GM21529 (cell line): ENCODE results near the gene CBX3.
"Not testable (repeated sequence)": the region's sequence is repeated elsewhere in the genome, so short reads cannot be mapped to it uniquely, and the experiment has no call there.

Experiments used
- ATAC-seq: cut with Tn5 transposase; IDR thresholded peaks from one replicate; pipeline ENCODE4 v1.9.1; 2021; ENCODE audit not compliant: unreplicated experiment

Gene CBX3

GRCh38 chr7:26201247-26202018 lies at the start of gene CBX3:
TSS of gene CBX3 (plus strand) at chr7:26201745. CDS start at chr7:26202999, 1,254 bp downstream.
- peak; percentile 38 for ATAC-seq

DNA sequence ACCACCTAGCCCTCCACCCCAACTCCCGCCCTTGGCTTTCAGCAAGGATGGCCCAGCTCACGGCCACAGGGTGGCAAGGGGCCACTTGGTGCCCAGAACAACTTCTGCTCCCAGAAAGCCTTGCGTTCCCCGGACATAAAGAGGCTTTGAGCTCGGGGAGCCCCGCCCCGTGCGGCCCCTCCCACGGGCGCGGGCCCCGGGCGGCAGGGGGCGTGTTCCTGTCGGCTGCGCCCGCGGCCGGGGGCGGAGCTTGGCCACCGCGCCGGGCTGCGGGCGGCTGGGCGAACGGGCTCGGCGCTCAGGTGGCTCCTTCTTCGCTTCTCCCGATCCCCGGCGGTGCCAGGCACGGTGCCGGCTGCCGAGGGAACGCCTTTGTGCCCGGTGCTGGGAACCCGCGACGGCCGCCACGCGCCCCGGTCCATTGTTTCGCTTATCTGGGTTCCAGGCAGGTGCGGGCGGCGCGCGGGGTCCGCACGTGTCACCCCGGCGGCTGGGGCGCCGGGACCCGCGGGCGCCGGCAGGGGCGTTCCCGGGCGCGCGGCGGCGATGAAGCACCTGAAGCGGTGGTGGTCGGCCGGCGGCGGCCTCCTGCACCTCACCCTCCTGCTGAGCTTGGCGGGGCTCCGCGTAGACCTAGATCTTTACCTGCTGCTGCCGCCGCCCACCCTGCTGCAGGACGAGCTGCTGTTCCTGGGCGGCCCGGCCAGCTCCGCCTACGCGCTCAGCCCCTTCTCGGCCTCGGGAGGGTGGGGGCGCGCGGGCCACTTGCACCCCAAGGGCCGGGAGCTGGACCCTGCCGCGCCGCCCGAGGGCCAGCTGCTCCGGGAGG lies 49.4 kb upstream of the CBX3 start, which contains the start of gene NFE2L3:
NFE2L3 (plus strand) TSS at position 246 of the 829 bp plus-strand sequence; CDS start at position 547, 301 bp downstream.
- peak; percentile 75 for ATAC-seq

DNA sequence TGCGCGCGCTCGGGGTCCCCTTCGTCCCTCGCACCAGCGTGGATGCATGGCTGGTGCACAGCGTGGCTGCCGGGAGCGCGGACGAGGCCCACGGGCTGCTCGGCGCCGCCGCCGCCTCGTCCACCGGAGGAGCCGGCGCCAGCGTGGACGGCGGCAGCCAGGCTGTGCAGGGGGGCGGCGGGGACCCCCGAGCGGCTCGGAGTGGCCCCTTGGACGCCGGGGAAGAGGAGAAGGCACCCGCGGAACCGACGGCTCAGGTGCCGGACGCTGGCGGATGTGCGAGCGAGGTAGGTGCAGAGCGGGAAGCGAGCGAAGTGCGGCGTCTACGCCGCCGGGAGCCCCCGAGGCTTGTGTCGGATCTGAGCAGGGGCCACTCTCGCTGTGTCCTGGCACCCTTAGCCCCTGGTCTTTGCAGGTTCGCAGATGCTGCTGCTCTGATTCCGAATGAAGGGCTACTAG lies 48.7 kb upstream of the CBX3 start:
- peak; percentile 26 for ATAC-seq

GRCh38 chr7:26153241-26153822 lies 48.2 kb upstream of the CBX3 start:
- ATAC-seq = no peak

- no peak for ATAC-seq
Observed at GRCh38 chr7:26153823-26154783, 47.4 kb upstream of the CBX3 start.

- ATAC-seq = no peak
Observed at GRCh38 chr7:26155531-26156375, 45.8 kb upstream of the CBX3 start.

GRCh38 chr7:26156451-26157420 lies 44.8 kb upstream of the CBX3 start:
- peak; percentile 29 for ATAC-seq

DNA sequence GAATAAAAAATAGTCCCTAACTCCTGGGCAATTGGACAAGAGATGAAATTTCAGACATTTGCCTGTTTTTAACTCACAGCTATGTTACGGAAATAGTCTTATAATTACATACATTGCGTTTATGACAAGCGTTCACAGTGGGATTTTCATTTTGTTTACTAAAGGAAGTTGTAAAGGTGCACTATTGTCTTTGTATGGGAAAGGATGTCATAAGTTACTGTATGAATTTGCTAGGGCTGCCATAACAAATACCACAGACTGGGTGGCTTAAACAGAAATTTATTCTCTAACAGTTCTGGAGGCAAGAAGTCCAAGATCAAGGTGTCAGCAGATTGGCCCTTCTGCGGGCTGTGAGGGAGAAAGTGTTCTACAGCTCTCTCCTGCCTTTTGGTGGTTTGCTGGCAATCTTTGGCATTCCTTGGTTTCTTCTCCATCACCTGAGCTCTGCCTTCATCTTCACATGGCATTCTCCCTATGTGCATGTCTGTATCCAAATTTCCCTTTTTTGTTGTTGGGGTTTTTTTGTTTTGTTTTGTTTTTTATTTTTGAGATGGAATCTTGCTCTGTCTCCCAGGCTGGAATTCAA lies 43.9 kb upstream of the CBX3 start:
- no peak for ATAC-seq

GRCh38 chr7:26159243-26159642 lies 42.3 kb upstream of the CBX3 start:
- no peak for ATAC-seq

- ATAC-seq = no peak
Observed at GRCh38 chr7:26160896-26161295, 40.6 kb upstream of the CBX3 start.

- ATAC-seq = no peak
Observed at GRCh38 chr7:26162431-26162830, 39.1 kb upstream of the CBX3 start.

DNA sequence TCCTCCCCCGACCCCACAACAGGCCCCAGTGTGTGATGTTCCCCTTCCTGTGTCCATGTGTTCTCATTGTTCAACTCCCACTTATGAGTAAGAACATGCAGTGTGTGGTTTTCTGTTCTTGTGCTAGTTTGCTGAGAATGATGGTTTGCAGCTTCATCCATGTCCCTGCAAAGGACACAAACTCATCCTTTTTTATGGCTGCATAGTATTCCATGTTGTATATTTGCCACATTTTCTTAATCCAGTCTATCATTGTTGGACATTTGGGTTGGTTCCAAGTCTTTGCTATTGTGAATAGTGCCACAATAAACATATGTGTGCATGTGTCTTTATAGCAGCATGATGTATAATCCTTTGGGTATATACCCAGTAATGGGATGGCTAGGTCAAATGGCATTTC lies 37.7 kb upstream of the CBX3 start:
- ATAC-seq = not testable (repeated sequence)

- ATAC-seq = no peak
Observed at GRCh38 chr7:26165950-26166683, 35.4 kb upstream of the CBX3 start.

DNA sequence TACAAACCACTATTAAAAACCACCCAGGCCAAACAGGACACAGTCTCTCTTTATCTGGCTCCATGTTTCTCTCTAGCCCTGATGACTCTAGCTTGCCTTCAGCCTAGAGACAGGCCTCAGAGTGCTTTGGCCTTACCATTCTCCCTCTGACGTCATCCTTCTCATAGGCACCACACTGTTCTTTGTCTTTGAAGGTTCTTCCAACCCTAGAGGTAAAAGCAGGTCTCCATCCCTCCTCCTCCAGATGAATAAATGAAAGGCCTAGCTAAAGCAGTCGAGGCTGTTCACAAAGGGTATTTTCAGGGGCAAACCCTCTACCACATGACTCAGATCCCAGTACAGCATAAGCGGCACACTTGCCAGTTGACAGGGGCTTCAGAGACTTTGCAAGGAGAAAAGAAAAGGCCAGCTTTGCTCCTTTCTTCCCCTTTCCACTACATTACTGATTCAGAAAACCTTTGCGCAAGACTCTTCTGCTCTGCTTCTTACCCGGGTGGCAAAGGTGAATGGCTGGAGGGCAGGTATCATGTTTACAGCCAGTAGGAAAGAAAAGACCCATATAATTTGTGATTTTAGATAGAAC lies 34.8 kb upstream of the CBX3 start:
- ATAC-seq = peak; percentile 34

GRCh38 chr7:26167303-26167934 lies 34.1 kb upstream of the CBX3 start:
- ATAC-seq = peak; percentile 70

DNA sequence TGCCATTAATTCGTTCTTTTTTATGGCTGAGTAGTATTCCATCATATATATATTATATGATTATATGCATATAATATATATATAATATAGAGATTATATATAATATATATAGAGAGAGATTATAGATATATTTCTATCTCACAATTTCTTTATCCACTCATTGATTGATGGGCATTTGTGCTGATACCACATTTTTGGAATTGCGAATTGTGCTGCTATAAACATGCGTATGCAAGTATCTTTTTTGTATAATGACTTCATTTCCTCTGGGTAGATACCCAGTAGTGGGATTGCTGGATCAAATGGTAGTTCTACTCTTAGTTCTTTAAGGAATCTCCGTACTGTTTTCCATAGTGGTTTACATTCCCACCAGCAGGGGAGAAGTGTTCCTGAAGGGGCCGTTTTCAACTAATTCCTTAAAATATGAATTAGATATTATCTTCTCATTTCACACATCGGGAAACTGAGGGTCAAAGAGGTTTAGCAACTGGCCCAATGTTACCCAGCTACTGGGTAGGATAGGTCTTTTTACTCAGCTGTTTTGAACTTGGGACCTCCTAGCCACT lies 33.0 kb upstream of the CBX3 start:
- no peak for ATAC-seq
